HG03575 (cell line): ENCODE measurements around the gene PPP3CA.

Experiments
- ATAC-seq: cut with Tn5 transposase; IDR thresholded peaks from one replicate; pipeline ENCODE4 v1.9.1; 2021; ENCODE audit not compliant: unreplicated experiment, insufficient number of reproducible peaks, low FRiP score; ENCODE audit errors: extremely low read depth

Gene PPP3CA

DNA sequence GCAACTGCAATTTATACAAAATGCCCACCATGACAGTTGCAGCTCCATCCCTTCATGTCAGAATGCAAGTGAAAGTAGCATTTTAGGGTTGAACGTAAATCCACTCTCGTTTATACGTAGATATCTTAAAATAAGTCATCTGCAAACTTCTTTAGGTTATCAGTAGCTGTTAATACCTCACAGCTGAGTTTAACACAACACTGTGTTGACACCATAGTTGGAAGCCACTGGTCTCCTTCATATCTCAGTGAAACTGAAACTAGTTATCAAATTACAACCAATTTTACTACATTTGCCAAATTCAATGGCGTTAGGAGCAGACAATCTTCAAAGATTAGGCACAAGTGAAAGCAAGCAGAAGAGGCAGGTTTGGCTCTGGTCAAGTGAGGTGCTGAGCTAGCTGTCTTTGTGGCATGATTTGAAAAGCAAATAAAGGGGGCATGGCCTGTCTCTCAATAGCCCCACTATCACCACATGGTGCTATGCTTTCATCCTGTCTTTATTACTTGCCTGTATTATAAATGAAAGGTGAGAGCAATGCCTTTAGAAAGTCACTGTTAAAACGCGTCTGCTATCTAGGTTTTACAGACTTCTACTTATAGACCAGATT, 12.3 kb downstream of the PPP3CA start:
- no peak for ATAC-seq

DNA sequence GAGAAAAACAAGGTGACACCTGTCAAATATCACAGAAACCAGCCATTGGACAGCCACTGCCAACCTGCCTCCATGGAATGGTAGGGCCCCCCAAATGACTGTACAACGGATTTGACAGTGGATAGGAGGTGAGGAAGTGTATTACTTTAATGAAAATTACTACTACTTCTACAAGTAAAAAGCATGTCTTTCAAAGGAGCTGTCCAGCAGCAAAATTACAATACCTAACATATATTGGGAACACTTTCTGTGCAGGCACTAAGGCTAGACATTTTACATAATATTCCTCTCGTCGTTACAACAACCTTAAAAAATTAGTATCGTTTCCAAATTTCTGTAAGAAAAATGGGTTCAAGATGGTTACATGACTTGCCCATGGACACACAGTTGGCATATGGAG, 14.9 kb downstream of the PPP3CA start:
- no peak for ATAC-seq

DNA sequence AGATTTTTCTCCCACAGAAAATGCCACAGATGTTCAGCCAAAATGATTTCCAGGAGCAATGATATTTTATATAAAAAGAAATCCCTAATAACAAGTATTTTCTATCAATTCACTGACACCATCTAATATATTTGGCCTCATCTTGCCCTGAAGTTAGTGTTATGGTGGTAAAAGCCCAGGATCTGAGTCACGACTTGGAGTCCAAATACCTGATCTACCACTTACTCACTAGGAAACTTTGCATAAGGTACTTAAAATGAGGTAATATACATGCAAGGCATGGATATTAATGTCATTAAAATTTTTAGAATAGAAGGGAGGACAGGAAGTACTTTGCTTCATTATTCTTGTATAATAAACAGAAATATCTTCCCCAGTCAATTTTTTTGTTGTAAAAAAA, 16.3 kb downstream of the PPP3CA start:
- no peak for ATAC-seq

DNA sequence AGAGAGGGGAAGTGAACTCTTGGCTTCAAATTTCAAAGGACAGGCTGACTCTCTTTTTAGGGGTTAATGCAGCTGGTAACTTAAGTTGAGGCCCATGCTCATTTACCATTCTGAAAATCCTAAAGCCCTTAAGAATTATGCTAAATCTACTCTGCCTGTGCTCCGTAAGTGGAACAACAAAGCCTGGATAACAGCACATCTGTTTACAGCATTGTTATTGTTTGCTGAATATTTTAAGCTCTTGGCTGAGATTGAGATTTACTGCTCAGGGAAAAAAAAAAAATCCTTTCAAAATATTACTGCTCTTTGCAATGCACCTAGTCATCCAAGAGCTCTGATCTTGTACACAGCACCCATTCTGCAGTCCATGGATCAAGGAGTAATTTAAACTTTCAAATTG, 17.7 kb downstream of the PPP3CA start:
- no peak for ATAC-seq

DNA sequence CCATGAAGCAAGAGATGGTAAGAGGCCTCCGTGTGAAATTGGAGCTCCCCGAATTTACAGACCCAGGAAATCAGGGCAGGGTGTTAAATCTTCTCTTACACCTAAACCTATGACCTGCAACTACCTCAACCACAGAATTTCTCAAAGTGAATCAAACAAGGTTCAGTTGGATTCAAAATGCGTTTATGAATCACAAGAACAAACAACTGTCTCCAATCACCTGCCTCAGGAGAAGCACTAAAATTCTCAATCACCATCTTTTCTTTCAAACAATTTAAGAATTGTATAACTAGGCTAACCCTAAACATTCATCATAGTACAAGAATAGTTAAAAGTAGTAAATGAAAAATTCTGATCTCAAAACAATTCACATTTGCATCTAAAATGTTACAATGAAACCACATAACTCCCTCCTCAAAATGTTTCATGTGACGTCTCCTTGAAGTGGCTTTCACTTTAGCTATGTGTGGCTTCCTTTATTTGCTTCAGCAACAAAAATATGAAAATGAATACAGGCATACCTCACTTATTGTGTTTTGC, 19.2 kb downstream of the PPP3CA start:
- ATAC-seq, result peak; percentile 88

DNA sequence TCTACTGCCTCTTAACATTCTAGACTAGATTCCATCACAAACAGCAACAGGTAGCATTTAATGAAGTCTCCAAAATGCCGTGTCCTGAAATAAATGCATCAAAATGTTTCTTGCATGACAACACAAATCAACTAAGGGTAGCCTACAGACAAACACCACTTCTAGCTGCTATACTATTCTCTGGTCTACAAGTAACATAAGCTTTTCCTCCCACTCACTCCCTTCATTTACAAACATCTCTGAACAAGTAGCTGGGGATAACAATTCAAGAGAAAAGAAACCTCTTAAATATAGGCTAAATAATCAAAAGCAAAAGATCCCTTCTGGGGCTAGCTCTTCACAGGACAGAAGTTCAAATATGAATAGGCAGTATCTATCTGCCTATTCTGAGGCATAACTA, 20.8 kb downstream of the PPP3CA start:
- ATAC-seq, result no peak

DNA sequence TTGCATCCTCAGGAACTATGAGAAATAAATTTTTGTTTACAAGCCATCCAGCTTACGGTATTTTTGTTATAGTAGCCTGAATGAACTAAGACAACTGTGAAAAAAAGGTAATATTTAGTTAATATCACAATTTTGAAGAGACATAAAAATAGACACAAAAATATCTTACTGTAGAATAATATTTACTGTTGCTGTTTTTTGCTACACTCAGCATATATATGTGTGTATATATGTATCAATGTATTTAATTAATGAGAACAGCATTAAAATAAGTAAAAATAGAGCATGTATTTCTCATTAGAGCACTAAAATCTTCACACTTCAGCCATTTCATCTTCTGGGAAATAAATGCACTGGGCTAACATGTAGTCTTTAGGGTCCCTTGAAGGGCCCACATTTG, 24.6 kb downstream of the PPP3CA start:
- ATAC-seq, result no peak

DNA sequence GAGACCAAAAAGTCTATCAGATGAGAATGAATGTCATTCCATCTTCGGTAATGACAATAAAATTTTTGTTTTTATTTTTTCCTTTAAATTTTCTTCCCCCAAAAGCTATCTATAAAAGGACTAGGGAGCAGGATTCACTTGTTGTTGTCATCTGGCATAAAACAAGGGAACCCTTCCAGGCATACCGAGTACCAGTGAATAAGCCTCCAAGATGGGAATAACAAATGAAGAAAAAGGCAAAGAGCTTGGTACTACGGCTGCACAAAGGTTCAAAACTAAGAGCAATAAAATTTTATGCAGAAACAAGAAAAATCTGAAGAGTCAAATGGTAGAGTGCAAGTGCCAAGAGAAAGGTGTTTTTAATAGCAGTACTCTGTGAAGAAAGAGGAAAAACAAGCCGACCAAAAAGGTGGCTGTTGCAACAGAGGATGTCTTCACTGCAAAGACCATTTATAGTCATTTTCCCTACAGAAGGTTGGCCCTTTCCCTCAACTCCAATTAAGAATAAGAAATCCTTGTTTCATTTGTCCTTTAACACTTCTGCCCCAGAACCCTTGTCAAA, 25.8 kb downstream of the PPP3CA start:
- ATAC-seq, result no peak

DNA sequence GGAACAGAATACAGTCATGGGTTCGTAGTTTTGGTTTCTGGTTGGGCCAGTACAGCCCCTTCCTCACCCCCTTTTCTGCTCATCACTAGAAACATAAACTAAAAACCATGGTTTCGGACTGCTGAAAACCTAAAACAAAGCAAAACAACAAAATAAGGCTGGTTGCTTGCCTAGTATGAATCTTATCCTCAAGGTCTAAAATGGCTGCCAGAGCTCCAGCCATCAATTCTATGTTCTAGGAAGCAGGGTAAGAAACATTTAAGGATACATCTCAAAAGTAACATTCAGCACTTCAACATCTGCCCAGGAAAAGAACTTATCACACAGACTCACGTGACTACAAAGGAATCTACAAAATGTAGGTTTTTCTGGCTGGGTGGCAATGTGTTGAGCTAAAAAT, 31.5 kb downstream of the PPP3CA start:
- no peak for ATAC-seq

DNA sequence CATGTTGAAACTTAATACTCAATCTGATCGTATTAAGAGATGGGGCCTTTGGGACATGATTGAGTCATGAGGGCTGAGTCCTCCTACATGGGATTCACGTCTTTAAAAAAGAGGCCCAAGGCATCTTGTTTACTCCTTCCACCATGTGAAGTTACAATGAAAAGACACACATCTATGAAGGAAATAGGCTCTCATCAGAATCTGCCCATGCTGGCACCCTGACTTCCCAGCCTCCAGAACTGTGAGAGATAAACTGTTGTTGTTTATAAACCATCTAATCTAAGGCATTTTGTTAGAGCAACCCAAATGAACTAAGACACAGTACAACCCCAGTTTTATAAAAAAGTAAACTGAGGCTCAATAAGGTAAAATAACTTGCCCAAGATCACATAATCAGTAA, 32.3 kb downstream of the PPP3CA start:
- no peak for ATAC-seq

DNA sequence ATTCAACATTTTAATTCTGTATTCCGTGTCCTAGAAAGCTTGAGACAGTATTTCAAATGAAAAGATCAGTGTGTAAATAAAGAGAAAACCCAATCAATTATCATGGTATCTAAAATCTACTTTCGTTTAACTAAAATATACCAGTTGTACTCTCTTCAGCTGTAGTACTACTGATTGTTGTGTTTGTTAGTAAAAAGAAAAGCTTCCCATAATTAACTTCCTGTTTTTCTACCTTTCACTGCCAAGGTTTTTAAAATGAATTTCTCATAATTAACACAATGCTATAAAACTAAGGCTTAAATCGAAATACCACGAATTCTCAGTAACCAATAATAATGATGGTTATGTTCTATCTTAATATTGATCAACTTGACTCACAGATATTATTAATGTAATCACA, 37.4 kb downstream of the PPP3CA start:
- ATAC-seq, result no peak

DNA sequence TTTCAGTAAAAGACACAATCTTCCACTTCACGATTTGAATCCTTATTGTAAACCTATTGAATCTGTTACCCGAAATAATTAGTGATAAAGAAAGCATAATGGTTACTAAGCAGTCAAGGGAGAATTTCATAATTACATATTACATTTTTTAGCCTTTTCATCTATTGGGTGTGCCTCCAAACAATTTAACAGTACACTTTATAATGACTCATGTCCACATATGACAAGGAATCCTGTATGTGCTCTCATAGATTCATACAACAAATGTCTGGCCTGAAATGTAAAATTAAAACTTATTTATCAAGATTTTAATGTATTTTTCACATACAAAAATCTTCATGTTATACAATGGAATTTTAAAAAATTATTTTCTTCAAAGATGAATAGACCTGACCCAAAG, 39.4 kb downstream of the PPP3CA start:
- ATAC-seq, result no peak

DNA sequence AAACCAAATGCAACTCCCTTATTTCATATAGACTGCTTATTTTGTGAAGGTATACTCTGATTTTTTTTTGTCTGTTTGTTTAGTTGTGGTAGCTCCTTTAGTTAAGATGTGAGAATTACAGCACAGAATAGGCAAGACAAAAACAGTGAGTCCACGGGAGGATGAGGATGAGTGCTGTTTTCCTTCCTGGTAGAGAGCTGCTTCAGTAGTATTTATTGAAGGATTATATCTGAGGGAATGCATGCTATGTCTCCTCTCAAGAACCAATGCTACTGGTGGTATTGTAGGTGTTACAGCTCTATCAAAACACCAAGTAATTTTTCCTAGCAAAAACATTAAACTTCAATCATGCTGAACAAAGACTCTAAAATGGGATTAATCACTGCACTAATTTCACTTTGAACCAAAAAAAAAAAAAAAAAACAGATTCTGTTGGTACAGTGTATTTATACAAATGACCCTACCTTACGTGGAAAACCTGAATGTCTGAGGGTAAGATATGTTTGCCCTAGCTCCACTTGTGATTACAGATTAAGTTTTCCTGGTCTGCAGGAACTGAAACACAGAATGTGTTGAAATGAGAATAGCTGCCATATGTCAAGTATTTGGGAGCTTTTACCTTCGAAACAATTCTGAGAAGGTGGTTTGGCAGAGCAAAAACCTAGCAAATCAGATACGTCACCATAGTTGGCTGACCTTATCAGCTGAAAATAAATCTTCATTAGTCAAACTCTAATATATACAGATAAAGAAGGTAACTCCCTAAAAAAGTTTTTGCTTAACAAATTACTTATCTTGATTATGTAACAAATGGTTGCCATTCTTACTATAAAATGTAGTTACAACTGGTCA, 40.3 kb downstream of the PPP3CA start:
- ATAC-seq, result no peak

DNA sequence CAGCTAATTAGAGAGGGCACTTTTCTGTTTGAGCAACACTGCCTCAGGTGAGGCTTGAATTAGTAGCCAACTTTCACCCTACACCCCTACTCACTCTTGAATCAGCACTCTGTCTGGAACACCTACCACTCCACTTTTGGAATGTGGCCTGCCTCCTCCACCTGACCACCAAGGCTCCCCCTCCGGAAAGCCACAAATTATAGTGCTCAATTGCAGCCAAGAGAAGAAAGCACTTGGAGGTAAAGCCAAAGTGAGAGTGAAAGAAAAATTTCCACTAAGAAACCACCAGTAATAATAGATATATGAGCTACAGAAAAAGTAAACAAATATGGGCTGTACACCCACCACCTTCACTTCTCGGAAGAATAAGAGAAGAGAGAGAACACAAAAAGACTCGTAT, 41.1 kb downstream of the PPP3CA start:
- ATAC-seq, result no peak

DNA sequence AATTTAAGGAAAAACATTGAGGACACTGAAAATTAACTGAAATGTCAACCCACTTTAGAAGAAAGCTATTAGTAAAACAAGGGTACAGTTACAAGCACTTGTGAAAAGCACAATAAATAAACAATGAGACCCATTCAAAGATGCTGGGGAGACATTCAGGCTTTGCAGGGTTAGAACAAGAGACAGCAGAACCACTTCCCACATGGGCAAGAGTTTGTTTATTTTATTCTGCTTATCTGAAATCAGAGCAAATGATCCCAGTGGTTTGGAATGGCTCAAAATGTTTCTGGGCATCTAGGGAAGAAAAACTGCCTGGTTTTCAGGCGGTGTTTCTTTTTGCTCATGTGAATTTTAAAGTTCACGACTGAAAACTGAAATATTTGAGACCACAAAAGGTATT, 42.4 kb downstream of the PPP3CA start:
- no peak for ATAC-seq

DNA sequence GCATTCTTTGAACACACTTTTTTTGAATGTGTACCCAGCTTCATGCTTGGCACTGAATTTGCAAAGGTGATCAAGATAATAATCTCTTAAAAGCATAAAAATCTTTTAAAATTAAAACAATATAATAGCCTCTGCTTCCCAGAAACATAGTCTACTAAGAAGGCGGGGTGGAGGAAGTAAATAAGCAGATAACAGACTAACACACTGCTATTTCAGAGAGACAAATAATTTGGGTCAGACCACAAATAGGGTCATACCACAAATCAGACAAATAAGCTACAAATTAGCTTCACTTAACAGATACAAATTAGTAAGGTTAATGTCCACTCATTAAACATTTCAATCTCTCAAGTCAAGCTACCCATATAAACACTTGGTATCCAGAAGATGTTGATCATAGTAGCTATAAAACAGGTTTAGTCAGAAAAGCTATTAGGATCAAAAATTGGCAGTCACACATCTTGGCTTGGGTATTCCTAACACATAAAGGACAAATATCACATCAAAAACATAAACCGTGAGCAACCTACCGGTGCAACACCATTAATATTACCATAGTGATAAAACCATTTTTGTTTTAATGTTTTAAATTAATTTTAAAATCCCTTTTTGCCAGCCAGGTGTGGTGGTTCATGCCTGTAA, 47.3 kb downstream of the PPP3CA start:
- ATAC-seq, result no peak

DNA sequence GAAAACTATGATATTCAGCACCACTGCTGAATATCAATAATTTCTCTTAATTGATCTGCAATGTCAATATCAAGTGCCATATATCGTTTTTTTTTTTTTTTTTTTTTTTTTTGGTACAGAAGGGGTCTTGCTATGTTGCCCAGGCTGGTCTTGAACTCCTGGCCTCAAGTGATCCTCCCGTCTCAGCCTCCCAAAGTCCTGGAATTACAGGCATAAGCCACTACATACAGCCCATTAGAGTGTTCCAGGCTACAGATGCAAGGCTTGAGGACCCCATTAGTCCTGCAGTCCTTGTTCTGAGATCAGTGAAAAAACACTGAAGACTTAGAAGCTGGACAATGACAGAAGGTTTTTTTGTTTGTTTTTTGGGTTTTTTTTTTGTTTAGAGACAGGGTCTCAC, 48.3 kb downstream of the PPP3CA start:
- no peak for ATAC-seq

DNA sequence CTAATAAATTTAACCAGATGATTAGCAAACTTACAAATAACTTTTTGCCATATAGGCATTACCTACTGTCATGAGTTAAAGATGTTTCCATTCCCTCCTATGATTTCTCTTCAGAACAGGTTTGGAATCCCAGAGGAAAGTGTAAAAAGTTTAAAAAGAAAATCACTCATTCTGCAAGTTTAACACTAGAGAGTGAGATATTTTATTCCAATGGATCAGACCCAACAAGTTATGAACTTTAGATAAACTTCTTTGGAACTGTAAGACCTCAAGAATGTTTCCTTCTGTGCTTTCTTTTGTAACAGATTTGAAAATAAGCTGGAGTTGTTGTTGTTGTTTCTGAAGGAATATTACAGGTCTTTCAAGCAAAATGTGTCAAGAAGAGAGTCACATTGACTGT, 51.6 kb downstream of the PPP3CA start:
- no peak for ATAC-seq

DNA sequence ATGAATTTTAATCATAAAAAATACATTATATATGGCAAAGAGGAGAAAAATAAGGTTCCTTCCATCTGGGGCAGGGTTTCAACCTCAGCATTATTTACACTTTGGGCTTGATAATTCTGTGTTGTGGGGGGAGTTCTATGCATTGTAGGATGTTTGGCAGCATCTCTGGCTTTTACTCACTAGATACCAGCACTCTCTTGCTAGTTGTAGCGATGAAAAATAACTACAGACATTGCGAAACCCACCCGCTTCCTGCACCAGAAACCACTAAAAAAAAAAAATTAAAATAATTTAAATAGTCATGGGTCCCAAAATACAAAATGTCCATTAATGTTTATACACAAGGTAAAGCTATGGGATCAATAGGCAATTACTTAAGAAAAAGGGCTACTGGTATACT, 52.7 kb downstream of the PPP3CA start:
- no peak for ATAC-seq

DNA sequence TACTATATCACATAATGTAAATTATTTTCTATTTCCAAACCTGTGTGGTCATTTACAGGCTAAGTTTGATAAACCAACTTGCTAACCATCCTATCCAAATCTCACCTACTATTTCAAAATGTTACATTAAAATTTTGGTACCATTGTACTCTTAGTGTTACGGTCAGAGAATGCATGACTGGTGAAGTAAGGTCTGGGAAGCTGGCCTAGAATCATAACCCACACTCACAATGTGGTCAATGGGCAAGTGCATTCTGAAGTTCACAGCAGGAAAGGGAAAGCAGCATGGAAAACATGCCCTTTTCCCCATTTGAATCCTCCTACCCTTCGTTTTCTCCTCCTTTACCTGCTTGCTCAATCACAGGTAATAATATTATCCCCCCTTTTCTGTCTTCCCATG, 54.4 kb downstream of the PPP3CA start:
- no peak for ATAC-seq
